Measurements from ENCODE around the gene SPCS2.
A peak's percentile ranks its signal among the peaks of the same experiment; 100 is the strongest.

SPCS2 gene

GRCh38 chr11:74948898-74949752, at the start of gene SPCS2, which contains the start of gene XRRA1:
SPCS2 (plus strand) TSS chr11:74949266; CDS start chr11:74949286, 20 bp downstream.
XRRA1 (minus strand) TSS chr11:74949091; CDS start chr11:74940878, 8,213 bp downstream.
- H3K27ac ChIP-seq, result peak within 1 kb of the TSS; percentile 93
- TF ChIP-seq CTCF (conservative IDR thresholded peaks at IDR 0.05), result no peak
- no peak for TF ChIP-seq ZFX (IDR thresholded peaks at IDR 0.05)

- H3K27ac ChIP-seq, result no peak overlapping the region
- no peak for TF ChIP-seq ZFX (IDR thresholded peaks at IDR 0.05)
- no peak for TF ChIP-seq CTCF (conservative IDR thresholded peaks at IDR 0.05)
These were observed 46.7 kb upstream of the SPCS2 start for GRCh38 chr11:74902342-74902741.

- H3K27ac ChIP-seq, result no peak overlapping the region
- no peak for TF ChIP-seq CTCF (conservative IDR thresholded peaks at IDR 0.05)
- no peak for TF ChIP-seq ZFX (IDR thresholded peaks at IDR 0.05)
These were observed 43.7 kb upstream of the SPCS2 start for GRCh38 chr11:74905326-74905725.

- no peak overlapping the region for H3K27ac ChIP-seq
- TF ChIP-seq ZFX (IDR thresholded peaks at IDR 0.05) (no peak), CTCF (conservative IDR thresholded peaks at IDR 0.05) (no peak)
These were observed 39.7 kb upstream of the SPCS2 start for GRCh38 chr11:74909385-74909784.

DNA sequence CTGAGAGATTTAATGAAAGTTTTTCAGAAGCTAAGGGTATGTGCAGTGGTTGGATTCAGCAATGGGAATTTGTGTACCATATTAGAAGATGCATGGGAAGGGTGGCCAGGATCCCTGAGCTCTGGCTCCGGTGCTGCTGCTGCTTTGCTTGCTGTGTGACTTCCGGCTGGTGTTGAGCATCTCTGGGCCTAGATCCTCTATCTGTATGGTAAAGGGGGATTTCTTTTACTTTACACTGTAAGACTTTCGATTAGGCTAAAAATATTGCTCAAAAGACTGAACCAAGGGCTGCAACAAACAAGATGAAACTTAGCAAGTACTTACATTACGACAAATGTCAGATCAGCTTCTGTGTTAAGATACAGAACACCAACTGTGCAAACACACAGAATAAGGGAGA, 39.3 kb upstream of the SPCS2 start:
- no peak overlapping the region for H3K27ac ChIP-seq
- no peak for TF ChIP-seq CTCF (conservative IDR thresholded peaks at IDR 0.05)
- no peak for TF ChIP-seq ZFX (IDR thresholded peaks at IDR 0.05)

- H3K27ac ChIP-seq, result no peak overlapping the region
- no peak for TF ChIP-seq ZFX (IDR thresholded peaks at IDR 0.05)
- no peak for TF ChIP-seq CTCF (conservative IDR thresholded peaks at IDR 0.05)
These were observed 25.9 kb upstream of the SPCS2 start for GRCh38 chr11:74923125-74923524.

GRCh38 chr11:74925281-74925680, 23.8 kb upstream of the SPCS2 start:
- no peak overlapping the region for H3K27ac ChIP-seq

More at GRCh38 chr11:74925281-74925680, 23.8 kb upstream of the SPCS2 start:
- no peak for TF ChIP-seq CTCF (conservative IDR thresholded peaks at IDR 0.05)
- no peak for TF ChIP-seq ZFX (IDR thresholded peaks at IDR 0.05)
